Muscle layer of duodenum (tissue), 2 donors: ENCODE results near the gene ASCC1.

Experiments used
- H3K27ac ChIP-seq: one replicate; pipeline ENCODE4 v1.7.0; 2013; ENCODE audit warnings: mild to moderate bottlenecking, low read length
- H3K27me3 ChIP-seq: one replicate; pipeline ENCODE4 v1.7.0; 2013; ENCODE audit warnings: low read depth, mild to moderate bottlenecking, control low read depth, low read length
- H3K36me3 ChIP-seq, 2 donors: one replicate each; pipeline ENCODE4 v1.7.0; 2013; ENCODE audit warnings: low read length in 2 of 2, control low read depth in 1 of 2, mild to moderate bottlenecking in 1 of 2; ENCODE audit not compliant: insufficient read depth in 2 of 2, control insufficient read depth in 1 of 2
- H3K4me1 ChIP-seq, 2 donors: one replicate each; pipeline ENCODE4 v1.7.0; 2013; ENCODE audit warnings: low read length in 2 of 2, mild to moderate bottlenecking in 2 of 2, control low read depth in 1 of 2, moderate library complexity in 1 of 2; ENCODE audit not compliant: insufficient read depth in 2 of 2, control insufficient read depth in 1 of 2
- H3K4me3 ChIP-seq, 2 donors: one replicate each; pipeline ENCODE4 v1.7.0; 2013; ENCODE audit warnings: low read length in 2 of 2, low read depth in 1 of 2, mild to moderate bottlenecking in 1 of 2
- H3K9me3 ChIP-seq, 2 donors: one replicate each; pipeline ENCODE4 v1.7.0; 2013; ENCODE audit warnings: low read length in 2 of 2, control low read depth in 1 of 2, mild to moderate bottlenecking in 1 of 2; ENCODE audit not compliant: control insufficient read depth in 1 of 2
- donor health status: healthy.

Gene ASCC1

DNA sequence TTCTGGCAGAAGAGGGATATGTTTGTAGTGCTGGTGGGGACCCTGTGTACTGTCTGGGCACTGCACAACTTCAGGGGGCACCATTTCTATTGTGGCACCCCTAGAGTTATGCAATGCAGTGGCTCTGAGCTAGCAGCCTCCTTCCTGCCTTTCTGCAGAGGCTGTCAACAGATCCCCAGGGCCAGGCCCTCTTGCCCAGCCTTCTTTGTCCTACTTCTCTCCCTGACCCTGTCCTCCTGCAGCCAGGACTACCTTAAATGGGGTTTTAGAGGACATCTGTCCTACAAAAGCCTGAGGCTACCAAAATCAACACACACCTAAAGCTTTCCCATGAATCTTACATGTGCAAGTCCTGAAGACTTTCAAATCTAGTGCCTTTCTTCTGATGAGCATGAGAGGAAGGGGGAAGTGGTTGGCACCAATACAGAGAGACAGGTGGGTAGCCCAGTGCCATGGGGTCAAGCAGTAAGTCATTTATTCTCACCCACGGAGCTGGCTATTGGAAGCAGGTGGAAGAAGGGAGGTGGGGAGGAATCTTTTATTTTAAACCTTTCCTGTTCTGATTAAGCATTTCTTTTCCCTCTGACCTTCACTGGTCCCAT, 130.1 kb downstream of the ASCC1 start:
- no peak overlapping the region for H3K27ac ChIP-seq

GRCh38 chr10:72085166-72085565, 130.9 kb downstream of the ASCC1 start:
- Histone ChIP-seq H3K4me3 (no peak overlapping the region), H3K27ac (no peak overlapping the region), H3K4me1 (peaks cover 0 to 20% of the 10 kb centered on the region in 2 donors), H3K36me3 (no peaks in the 10 kb centered on the region), H3K27me3 (peaks cover 14% of the 10 kb centered on the region), H3K9me3 (no peaks in the 10 kb centered on the region)

More for the DNA sequence above, 130.1 kb downstream of the ASCC1 start:
- H3K9me3 ChIP-seq, result no peaks in the 10 kb centered on the region
- H3K27me3 ChIP-seq, result peaks cover 14% of the 10 kb centered on the region
- no peak overlapping the region for H3K4me3 ChIP-seq
- no peaks in the 10 kb centered on the region for H3K36me3 ChIP-seq
- peaks cover 0 to 20% of the 10 kb centered on the region in 2 donors for H3K4me1 ChIP-seq

DNA sequence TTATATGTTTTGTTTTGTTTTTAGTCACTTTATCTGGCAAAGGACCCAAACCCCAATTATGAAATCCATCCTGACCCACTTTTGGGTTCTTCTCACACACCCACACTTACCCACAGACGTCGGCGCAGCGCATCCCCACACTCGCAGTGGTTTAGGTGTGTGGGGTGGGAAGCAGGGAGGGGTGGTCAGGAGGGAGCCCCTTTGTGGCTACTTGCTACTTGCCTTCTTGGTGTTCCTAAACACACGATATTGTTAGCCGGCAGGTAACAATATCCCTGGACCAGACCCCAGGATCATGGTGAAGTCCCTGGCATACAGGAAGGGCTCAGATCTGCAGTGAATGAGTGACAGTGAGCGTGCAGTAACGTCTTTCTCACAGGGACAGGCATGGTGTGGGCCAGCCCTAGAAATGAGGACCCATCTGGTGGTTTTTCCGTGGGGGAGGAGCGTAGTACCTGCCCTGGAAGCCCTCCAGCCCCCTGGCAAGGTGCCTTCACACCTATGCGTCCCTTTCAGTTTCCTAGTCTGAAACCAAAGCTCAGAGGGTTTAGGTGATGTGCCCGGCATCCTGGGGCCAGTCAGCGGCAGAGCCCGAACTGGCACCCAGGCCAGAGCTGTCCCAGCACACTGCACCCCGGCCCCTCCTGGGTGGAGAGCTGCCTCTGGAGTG, 132.2 kb downstream of the ASCC1 start:
- no peaks in the 10 kb centered on the region for H3K9me3 ChIP-seq
- peaks cover 0 to 18% of the 10 kb centered on the region in 2 donors for H3K4me1 ChIP-seq
- peaks cover 12% of the 10 kb centered on the region for H3K27me3 ChIP-seq
- H3K27ac ChIP-seq, result no peak overlapping the region
- H3K4me3 ChIP-seq, result no peak overlapping the region
- H3K36me3 ChIP-seq, result no peaks in the 10 kb centered on the region

DNA sequence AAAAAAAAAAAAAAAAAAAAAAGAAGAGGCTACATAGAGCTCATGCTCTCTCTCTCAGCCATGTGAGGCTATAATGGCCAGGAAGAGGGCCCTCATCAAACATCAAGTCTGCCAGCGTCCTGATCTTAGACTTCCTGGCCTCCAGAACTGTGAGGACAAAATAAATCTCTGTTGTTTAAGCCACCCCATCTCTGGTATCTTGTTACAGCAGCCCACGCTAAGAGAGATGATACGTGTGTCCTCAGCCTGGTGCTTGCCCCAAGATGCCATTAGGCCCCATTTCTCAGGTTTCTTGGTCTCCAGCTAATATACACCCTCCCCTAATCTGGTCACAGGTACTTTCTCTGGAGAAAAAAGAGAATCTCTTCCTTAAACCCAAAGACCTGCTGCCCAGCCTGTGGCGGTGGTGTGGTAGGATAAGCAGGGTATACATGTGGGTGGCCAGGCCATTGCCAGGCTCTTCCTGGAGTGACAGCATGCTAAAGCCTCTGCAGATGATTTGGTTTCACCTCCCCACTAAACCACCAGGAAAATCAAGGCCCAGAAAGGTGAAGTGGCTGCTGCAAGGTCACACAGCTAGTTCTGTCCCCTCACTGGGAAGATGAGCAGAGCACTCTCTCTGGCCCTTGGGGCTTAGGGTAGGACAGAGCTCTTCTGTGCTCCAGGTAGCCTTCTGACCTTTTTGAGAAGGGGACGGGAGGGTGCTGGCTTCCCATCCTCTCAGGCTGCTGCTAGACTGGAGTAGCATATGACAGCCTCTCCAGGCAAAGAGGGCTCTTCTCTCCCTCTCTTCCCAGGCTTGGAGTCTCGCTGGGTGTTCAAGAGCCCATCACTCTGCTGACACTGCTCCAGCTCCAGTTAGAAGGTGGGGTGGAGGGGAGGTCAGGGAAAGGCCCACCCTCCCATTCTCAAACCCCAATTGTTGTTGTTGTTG, 133.0 kb downstream of the ASCC1 start:
- Histone ChIP-seq H3K9me3 (no peaks in the 10 kb centered on the region), H3K27ac (no peak overlapping the region), H3K4me1 (peaks cover 0 to 10% of the 10 kb centered on the region in 2 donors), H3K4me3 (no peak overlapping the region), H3K27me3 (peaks cover 4% of the 10 kb centered on the region), H3K36me3 (no peaks in the 10 kb centered on the region)

GRCh38 chr10:72081772-72082590, 134.1 kb downstream of the ASCC1 start:
- Histone ChIP-seq H3K36me3 (no peaks in the 10 kb centered on the region), H3K4me1 (no peaks in the 10 kb centered on the region), H3K9me3 (no peaks in the 10 kb centered on the region), H3K4me3 (no peak overlapping the region), H3K27me3 (no peaks in the 10 kb centered on the region), H3K27ac (no peak overlapping the region)

- H3K27me3 ChIP-seq, result no peaks in the 10 kb centered on the region
- no peak overlapping the region for H3K27ac ChIP-seq
- H3K9me3 ChIP-seq, result no peaks in the 10 kb centered on the region
- H3K4me3 ChIP-seq, result no peak overlapping the region
- H3K36me3 ChIP-seq, result no peaks in the 10 kb centered on the region
- no peaks in the 10 kb centered on the region for H3K4me1 ChIP-seq
Observed at GRCh38 chr10:72081210-72081609, 134.9 kb downstream of the ASCC1 start.

- Histone ChIP-seq H3K36me3 (no peaks in the 10 kb centered on the region), H3K4me3 (no peak overlapping the region), H3K9me3 (no peaks in the 10 kb centered on the region), H3K27ac (no peak overlapping the region), H3K4me1 (no peaks in the 10 kb centered on the region), H3K27me3 (no peaks in the 10 kb centered on the region)
Observed at GRCh38 chr10:72080042-72080975, 135.8 kb downstream of the ASCC1 start.

GRCh38 chr10:72079356-72079755, 136.7 kb downstream of the ASCC1 start:
- Histone ChIP-seq H3K36me3 (no peaks in the 10 kb centered on the region), H3K27me3 (no peaks in the 10 kb centered on the region), H3K4me3 (no peak overlapping the region), H3K27ac (no peak overlapping the region), H3K9me3 (no peaks in the 10 kb centered on the region), H3K4me1 (no peaks in the 10 kb centered on the region)

DNA sequence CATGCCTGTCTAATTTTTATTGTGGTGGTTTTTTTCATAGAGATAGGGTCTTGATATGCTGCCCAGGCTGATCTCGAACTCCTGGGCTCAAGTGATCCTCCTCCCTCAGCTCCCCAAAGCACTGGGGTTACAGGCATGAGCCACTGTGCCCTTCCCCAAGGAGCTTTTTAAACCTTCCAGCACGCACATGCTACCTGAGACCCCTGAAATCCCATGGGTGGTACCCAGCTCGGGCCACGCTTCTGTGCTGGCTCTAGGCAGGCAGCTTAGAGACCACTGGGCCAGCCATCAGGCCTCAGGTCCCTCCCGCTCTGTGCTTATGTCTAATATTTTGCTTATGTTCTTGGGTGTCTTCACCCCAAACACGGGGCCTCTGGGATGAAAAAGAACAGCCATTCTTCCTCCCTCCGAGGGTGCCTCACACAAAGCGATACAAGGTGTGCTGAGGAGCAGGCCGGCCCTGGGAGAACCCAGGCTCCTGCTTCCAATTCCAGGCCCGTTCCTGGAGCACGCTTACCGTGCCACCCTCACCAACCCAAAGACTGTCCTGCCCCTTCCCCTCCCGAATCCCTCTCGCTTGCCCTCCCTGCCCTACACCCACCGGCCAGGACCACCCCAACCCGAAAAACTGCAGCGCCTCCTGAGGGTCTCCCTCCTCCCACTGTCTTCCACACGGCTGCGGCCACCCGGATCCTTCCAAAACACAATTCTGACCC, 138.6 kb downstream of the ASCC1 start:
- Histone ChIP-seq H3K4me1 (no peaks in the 10 kb centered on the region), H3K9me3 (no peaks in the 10 kb centered on the region), H3K4me3 (no peak overlapping the region), H3K36me3 (no peaks in the 10 kb centered on the region), H3K27ac (no peak overlapping the region), H3K27me3 (no peaks in the 10 kb centered on the region)

GRCh38 chr10:72076756-72077155, 139.3 kb downstream of the ASCC1 start:
- H3K36me3 ChIP-seq, result peaks cover 0 to 3% of the 10 kb centered on the region in 2 donors

More at GRCh38 chr10:72076756-72077155, 139.3 kb downstream of the ASCC1 start:
- H3K4me3 ChIP-seq, result no peak overlapping the region
- no peak overlapping the region for H3K27ac ChIP-seq
- H3K27me3 ChIP-seq, result no peaks in the 10 kb centered on the region
- H3K9me3 ChIP-seq, result no peaks in the 10 kb centered on the region
- H3K4me1 ChIP-seq, result no peaks in the 10 kb centered on the region
